Upper lobe of left lung (tissue), 4 donors: ENCODE data around the gene SEM1.

Experiments
- EP300 ChIP-seq, 4 donors: sonication (generic); formaldehyde crosslinking; IDR thresholded peaks; one replicate each; pipeline ENCODE4 v1.5.1; 2017; ENCODE audit warnings: antibody characterized with exemption in 4 of 4, control low read depth in 2 of 4
- POLR2AphosphoS5 ChIP-seq, 2 donors: sonication (generic); formaldehyde crosslinking; IDR thresholded peaks; one replicate each; pipeline ENCODE4 v1.5.1; 2017; ENCODE audit warnings: antibody characterized with exemption in 2 of 2
- TF ChIP-seq, protein P1 (sequence below), 6 experiments: fragments of 450-650 bp in 4 of 6; fragments of 200-600 bp in 2 of 6; sonication (generic) in 2 of 6; IDR thresholded peaks; one replicate each; pipeline ENCODE4 v1.5.1; 2016 to 2019; ENCODE audit warnings: antibody characterized with exemption in 6 of 6

DNA sequence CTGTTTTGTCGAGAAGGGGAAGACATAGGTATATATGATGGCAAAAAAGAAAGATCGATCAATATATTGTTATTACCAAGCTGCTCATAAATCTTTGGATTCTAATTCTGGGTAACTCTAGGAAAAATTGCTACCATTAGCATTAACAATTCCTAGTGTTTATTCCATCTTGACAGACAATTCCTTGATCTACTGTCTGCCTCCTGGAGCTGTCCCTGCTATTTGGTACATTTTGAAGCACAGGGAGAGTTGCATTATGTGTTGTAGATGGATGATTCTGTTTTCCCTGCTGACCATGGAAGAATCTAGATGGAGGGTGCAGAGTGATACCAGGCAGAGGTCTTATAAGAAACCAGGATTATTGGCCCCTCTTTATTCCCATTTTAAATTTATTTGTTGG, 29.1 kb upstream of the SEM1 start:
- no peak for TF ChIP-seq EP300 (IDR thresholded peaks at IDR 0.05)
- TF ChIP-seq, protein P1, sequence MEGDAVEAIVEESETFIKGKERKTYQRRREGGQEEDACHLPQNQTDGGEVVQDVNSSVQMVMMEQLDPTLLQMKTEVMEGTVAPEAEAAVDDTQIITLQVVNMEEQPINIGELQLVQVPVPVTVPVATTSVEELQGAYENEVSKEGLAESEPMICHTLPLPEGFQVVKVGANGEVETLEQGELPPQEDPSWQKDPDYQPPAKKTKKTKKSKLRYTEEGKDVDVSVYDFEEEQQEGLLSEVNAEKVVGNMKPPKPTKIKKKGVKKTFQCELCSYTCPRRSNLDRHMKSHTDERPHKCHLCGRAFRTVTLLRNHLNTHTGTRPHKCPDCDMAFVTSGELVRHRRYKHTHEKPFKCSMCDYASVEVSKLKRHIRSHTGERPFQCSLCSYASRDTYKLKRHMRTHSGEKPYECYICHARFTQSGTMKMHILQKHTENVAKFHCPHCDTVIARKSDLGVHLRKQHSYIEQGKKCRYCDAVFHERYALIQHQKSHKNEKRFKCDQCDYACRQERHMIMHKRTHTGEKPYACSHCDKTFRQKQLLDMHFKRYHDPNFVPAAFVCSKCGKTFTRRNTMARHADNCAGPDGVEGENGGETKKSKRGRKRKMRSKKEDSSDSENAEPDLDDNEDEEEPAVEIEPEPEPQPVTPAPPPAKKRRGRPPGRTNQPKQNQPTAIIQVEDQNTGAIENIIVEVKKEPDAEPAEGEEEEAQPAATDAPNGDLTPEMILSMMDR (IDR thresholded peaks at IDR 0.05), result no peak
- TF ChIP-seq POLR2AphosphoS5 (IDR thresholded peaks at IDR 0.05), result no peak
